Activated naive CD4-positive, alpha-beta T cell (primary cell): ENCODE data around the gene RBM24.

ENCODE experiments used
- DNase-seq, 4 experiments: peaks; one replicate each; lab custom pipeline; 2025; lab: John Stamatoyannopoulos, UW

RBM24 gene

DNA sequence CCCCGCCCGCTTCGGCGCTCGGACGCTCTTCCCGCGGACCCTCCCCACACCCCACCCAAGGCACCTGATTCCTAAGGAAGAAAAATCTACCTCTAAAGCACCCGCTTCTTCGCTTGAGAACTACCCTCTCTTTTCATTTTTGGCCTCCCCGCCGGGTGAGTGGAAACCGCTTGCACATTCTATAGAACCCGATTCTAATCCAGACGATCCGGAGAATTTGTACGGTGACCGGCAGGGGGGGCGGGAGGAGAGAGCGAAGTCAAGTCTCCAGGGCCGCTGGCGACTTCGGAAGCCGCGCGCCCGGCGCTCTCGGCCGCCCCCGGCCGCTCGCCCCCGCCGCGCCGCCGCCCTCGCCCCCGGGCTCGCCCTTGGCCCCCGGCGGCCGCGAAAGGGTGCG lies at the start of gene RBM24:
Gene RBM24 (plus strand): TSS at position 262 of the 397 bp plus-strand sequence. CDS start 221 bp downstream, outside the sequence.
- DNase-seq, result no peak

DNA sequence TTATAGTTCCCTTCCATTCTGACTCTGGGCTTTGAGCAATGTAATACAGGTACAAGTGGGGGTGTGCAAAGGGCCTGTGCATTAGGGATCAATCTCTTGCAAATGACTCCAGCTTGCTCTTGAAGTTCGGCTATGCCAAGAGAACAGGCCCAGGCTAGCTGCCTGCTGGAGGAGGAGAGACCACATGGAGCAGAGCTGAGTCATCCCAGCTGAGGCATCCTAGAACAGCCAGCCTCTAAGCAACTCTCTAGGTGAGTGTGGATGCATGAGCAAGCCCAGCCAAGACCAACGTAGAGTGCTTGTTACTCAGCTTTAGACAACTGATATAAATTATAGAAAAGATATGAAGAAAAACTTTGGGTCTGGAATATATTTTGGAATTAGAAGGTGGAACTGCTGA lies 47.6 kb upstream of the RBM24 start:
- no peak for DNase-seq

DNA sequence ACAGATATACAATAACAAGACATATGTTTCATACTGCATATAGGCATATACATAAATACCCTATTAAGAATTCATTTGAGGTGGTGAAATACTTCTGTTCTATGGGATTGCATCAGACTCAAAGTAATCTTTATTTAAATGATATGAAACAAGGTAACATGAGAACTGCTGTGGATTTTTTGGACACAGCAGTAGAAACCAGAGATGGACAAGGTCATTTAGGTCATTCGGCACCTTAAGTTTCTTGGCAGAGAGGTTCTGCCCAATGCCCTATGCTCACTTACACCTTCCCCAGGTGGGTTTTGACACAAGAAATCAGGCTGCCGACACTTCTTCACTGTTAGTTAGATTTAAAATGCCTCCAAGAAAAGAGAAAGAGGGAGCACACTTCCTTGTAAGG lies 43.9 kb upstream of the RBM24 start:
- no peak for DNase-seq

DNA sequence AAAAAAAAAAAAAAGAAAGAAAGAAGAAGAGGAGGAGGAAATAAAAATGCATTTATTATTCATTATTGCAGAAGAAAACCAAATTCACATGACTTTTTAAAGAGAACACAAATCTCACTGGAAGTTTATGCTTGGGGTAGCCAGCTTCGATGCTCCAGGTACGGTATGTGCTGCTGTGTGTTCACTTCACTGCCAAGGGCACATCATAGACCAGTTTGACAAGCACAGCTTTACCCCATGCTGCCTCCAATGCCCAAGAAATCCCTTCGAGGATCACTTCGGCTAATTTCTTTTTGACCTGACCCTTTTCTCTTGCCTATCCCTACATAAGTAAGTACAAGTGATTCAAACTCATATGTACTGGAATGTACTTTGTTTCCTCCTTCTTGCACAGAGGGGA lies 41.9 kb upstream of the RBM24 start:
- DNase-seq, result no peak

DNA sequence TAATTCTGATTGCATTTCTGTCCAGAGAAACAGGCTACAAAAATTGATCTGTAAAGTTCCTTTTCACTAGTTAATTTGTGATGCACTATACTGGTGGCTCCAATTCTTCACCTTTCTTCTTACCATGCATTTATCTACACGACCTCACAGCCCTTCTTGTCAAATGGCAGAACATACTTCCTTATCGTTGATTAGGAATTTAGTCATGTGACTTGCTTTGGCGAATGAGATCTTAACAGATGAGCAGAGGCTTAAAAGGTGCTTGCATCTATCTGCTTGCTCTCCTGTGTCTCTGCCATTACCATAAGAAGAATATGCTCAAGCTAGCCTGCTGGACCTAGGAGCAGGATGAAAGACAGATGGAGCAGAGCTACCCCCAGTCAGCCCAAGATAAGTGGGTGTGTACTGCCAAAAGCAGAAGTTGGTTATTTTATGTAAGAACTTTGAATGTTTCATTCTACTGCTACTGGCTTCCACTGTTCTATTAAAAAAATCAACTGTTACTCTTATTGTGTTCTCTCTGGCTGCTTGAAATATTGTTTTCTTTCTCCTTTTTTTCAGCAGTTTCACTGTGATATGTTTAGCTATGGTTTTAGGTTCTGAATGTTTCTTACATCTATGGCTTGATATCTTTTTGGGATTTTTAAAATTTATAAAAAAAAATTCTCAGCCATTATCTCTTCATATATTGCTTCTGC lies 40.2 kb upstream of the RBM24 start:
- DNase-seq, result no peak

DNA sequence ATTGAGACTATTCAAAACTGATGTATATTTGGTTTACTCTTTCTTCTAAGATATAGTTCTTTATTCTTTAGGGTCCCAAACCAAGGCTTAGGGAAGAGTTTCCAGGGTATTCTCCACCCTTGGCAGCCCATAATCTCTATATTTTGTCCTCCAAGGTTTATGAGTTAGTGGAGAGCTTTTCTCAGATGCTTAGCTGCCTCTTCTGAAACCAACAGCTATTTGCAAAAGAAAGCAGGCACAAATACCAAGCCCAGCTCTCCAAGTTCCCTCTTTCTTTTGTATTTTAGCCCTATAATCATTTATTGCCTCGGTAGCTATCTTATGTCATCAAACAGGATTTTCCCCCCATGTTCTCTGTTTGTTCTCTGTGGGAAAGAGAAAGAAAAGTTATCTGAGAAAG lies 39.1 kb upstream of the RBM24 start:
- DNase-seq, result no peak

DNA sequence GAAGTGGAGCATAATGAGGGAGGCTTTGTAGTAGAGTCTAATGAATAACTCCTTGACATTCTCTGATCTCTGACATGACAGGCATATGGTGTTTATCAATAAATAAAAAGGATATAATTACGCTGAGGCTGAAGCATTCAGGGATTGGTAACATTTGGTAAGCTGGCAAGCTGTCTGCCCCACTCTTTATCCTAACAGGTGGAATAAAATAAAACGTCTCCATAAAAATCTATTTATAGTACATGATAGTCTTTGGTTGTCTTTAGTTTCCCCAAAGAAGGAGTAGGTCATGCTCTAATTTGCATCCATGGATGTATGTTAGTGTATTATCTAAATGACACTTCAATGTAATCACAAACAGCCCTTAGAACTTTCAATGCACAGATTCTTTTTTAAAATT lies 30.9 kb upstream of the RBM24 start:
- no peak for DNase-seq

DNA sequence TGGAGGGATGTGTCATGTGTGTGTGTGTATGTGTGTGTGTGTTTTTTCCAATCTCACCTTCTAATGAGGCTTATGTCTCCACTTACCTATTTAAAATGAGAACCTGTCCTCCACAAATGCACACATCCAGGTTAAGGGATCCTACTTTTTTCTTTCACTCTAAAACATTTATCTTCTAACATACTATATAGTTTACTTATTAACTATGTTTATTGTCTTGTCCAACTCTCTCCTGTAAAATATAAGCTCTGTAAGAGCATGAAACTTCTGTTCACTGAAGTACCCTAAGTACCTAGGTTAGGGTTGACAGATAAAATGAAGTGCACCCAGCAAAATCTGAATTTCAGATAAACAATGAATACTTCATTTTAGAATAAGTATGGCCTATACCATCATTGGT lies 29.2 kb upstream of the RBM24 start:
- no peak for DNase-seq

DNA sequence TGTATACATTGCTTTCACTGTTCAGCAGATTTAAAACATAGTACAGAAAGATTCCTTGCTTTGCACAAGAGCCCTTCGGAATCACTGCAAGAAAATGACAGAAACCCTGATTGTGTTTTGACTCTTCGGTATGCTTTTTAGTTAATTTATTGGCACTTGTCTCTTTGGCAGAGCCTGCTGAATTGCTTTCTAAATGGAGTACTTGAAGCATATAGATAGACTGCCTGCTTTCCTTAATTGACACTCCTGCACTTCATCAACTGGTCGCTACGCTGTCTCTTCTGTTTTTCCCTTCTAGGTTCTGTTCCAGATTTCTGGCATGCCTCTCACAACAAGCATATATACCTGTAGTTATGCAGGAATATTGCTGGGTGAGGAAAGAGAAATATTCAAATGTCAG lies 22.4 kb upstream of the RBM24 start:
- DNase-seq, result no peak

DNA sequence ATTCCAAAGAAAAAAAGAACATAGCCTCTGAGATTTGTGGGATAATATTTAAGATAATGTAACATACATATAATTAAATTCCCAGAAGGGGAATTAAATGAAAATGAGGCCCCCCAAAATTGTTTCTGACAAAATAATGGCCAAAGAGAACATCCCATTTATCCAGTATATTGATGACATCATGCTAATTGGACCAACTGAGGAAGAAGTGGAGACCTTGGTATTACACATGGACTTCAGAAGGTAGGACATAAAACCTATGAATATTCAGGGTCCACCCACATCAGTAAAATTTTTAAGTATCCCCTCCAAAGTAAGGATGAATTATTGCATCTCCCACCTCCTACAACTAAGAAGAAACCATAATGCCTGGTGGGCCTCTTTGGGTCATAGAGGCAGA lies 15.6 kb upstream of the RBM24 start:
- DNase-seq, result no peak

DNA sequence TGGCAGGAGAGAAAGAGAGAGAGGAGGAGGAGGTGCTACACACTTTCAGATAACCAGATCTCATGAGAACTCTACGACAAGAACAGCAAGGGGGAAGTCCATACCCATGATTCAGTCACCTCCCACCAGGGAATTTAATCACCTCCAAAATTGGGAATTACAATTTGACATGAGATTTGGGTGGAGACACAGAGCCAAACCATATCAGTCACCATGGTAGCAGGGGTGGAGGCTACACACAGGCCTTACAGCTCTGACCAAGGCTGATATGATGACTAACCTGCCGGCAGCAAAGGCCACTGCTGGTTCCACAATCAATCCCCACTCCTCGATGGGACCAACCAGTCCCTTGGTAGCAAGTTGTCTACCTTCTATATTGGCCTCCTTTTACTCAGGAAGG lies 13.6 kb upstream of the RBM24 start:
- no peak for DNase-seq

DNA sequence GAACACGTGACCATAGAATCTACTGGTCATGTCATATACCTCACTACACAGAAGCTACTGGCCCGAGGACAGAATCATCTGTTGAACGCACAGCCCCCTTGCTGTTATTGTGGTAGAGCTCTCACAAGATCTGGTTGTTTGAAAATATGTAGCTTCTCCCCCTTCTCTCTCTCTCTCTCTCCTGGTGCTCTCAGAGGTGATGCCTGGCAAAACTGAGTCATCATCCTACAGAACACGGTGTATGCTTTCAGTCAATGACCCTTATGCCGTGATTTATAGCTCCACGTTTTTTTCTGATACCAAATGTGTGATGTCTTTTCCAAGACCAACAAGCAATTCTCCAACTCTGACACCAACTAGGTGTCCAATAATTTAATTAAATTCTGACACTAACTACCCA lies 13.0 kb upstream of the RBM24 start:
- DNase-seq, result no peak

DNA sequence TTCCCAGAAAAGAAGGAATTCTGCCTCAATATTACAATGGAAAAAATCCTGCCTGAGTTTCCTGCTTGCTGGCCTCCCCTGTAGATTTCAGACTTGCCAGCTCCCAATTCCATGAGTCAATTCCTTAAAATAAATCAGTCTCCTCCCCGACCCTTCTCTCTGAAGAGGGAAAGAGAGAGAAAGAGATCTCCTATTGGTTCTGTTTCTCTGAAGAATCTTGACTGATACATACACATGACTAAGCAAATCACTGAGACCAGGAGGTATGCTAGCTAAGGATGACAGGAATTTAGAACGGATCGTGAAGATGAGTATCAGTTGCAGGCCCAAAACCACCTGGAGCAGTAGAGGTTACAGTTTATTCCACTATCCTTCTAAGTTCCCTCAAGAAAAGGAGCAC lies 11.3 kb upstream of the RBM24 start:
- no peak for DNase-seq

DNA sequence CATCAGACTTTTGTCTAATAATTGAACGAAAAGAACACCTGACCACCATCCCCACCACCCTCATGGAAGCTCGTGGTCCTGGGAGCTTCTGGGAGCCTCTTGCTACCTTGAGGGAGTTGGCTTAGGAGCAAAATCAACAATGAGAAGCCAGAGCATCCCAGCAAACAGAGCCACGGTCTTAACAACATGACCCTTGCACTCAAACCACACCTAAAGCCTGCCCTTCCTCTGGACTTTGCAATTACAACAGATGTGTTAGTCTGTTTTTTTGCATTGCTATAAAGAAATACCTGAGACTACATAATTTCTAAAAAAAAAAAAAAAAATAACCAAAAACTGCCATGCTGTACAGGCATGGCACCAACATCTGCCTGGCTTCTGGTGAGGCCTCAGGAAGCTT lies 9.5 kb upstream of the RBM24 start:
- DNase-seq, result no peak

DNA sequence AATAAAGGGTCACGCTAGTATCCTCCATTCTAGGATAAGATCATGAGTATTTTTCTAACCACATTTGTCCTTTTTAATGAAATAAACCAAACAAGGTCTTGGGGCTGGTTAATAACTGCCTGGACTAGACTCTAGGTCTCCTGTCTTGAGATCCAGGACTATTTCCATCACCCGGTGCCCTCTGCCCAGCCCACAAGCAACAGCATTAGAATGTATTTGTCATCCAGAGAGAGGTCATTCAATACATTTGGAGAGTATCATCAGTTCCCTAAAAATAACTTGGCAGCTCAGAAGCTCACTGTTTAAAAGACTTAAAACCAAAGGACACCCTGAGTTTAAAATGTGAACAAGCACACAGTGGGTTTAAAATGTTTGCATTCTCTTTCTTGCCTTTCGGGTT lies 4.4 kb upstream of the RBM24 start:
- no peak for DNase-seq

DNA sequence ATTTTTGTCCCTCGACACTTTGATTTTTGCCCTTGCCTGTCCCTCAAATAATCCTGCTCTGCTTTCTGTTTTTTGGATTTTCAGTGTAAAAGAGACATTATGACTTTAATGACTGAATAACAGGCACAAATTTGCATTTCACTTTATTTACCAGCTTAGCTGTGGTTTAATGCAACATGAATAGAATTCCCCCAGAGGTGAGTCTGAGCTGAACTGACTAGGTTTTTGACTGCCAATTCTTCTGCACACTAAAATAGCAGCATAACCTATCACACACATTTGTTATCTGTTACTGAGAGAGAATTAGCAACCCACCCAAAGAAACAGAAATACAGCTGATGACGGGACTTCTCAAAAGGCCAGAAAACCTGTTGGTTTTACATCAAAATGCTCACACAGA lies 3.9 kb upstream of the RBM24 start:
- DNase-seq, result no peak

DNA sequence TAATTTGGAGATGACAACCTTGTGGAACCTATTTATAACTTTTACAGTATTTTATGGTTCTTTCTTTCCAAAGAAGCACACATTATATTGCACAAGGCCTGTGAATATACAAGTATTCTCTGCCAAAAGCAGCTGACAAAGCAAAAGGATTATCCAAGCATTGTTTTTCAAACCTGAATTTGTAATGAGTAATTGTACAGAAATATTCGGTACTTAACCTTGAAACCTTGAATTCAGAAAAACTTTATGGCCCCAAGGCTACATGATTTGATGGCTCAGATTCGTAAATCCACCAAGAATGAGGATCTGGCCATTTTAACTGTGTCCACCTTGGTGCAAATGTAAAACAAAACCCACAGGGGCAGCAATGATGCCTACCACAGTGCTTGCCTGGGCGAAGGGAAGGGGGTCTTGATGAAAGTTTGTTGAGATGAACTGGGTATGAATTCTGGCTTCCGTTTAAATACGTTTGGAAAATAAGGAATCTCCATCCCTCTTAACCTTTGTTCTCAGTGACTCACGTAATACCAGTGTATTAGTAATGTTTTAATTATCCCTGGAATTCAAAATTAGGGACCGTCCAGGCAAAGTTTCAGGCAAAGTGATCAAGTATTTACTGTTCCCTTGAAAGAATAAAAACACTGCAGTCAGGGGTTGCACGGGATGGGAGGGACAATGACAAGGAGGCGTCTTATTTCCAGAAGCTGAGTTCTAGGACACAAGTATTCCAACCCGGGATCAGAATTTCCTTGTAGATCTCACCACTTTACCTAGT lies 2.7 kb upstream of the RBM24 start:
- DNase-seq, result no peak

DNA sequence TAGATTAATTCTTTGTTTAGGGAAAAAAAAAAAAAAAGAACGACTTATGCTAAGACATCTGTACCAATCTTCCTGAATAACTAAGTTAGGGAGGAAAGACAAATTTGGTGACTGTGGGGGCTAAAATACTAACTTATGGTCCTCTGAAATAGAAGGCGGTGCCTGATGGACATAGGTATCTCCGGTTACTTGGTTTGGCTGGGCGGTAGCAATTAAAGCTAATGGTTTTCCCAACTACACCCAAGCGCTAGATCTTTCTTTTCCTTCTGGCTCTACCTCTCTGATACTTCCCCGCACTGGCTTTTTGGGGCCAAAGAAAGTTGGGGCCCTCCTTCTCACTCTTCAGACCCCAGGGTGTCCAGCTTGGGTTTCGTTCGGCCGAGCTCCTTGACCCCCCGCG lies 1.0 kb upstream of the RBM24 start:
- DNase-seq, result no peak

DNA sequence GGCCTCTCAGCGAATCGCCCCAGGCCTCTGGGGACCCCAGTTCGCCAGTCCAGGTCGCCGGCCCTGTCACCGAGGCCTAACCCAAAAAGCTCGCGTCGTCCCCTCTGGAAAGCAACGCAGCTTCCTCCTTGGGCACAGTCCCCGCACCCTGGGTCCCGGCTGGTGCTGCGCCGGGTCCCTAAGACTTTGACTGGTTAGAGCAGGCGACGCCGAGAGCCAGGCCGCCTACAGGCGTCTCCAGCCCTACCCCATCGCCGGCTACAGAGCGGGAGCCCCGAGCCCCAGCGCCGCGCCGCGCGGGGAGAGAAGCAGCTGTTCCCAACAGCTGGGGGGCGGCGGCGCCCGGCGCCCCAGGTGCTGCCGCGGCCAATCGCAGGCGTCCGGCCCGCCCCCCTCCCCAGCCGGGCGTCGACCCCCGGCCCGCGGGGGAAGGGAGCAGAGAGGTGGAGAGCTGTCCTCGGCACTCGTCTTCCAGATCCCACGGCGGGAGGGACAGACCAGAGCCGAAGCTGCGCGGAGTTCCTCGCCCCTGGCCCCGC lies 540 bp upstream of the RBM24 start:
- no peak for DNase-seq

DNA sequence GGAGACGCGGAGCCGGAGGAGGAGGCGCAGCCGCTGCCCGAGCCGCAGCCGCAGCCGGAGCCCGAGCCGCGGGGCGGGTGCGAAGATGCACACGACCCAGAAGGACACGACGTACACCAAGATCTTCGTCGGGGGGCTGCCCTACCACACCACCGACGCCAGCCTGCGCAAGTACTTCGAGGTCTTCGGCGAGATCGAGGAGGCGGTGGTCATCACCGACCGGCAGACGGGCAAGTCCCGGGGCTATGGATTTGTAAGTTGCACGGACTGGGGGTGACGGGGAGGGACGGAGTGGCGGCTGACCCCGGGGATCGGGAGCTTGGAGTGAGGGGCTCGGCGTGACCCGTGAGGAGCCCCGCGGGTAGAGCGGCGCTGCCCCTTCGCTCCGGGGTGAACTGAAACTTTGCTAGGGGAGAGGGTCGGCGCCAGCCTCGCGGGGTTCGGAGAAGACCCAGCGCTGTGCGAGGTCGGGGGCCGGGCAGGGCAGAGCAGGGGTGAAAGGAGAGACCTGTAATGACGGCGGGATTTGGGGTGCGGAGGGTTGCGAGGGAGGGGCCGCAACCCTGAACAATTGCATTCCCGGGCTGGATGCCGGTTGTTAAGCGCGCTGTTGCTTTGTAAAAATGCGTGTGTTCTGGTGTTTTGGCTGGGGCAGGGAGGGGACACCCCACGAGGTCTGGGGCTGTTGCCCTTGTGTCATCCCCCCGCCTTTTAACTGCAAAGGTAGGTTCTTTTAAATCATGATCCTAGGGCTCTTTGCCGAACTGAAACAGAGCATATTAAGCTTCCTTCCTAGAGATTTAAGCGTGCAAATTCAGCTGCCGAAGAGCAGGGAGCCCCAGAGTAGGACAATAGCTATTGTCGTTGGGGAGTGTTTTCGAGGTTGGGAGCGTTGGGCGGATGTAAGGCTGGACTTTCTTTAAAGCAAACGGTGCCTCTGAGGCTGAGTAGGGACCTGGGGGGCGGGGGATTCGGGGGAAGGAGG lies 628 bp downstream of the RBM24 start:
- DNase-seq, result no peak

DNA sequence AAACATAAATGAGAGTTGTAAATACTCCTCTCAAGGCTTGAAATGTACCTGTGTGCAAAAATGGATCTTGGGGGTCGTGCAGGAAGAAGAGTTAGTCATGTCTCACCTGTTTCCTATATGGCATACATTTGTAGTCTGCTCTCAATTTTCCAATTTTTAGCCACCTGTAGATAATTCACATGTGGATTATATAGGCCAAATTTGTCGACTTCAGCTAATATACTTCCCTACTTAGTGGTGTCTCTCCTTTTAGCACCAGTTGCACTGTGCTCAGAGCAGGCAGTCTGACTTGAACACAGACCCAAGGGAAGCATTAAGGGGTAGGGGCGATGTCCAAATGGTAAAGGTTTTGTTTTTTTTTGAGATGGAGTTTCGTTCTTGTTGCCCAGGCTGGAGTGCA lies 1.9 kb downstream of the RBM24 start:
- no peak for DNase-seq

DNA sequence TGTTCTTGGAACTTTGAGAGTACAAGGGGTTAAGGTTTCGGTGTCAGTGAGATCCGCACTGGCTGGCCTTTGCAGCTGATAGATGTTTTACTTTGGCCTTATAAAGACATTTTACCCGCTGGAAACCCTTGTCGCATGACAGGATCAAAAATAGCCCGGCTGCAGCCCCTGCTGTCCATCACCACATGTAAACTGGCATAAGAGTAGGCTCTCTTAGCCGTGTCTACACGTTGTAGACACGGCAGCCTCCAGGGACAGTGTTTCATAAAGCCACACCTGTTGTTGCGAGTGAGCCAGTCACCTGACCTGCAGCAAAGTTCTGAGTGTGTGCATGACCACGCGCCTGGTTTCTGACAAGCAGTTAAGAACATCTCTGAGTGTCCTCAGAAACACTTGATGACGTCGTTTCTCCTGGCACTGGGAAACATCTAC lies 8.5 kb downstream of the RBM24 start:
- DNase-seq, result no peak
